ENCODE data around the gene MITF.

DNA sequence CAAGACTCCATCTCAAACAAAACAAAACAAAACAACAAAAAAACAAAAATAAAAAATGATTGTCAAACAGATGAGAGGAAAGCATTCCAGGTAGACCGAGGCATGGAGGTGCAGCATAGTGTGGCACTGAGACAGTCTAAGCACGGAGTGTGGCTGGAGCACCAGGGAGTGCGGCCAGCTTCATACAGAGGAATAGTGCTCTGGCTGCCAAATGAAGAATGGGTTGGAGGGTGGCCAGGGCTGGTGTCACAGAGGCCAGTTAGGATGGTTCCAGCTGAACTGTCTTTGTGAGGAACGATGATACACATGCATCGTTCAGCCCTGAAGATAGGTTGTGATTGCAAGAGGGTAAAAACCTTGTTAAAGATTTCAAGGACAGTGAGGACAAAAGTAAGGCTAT is 28.3 kb downstream of the MITF start:
- TF ChIP-seq, protein P1, sequence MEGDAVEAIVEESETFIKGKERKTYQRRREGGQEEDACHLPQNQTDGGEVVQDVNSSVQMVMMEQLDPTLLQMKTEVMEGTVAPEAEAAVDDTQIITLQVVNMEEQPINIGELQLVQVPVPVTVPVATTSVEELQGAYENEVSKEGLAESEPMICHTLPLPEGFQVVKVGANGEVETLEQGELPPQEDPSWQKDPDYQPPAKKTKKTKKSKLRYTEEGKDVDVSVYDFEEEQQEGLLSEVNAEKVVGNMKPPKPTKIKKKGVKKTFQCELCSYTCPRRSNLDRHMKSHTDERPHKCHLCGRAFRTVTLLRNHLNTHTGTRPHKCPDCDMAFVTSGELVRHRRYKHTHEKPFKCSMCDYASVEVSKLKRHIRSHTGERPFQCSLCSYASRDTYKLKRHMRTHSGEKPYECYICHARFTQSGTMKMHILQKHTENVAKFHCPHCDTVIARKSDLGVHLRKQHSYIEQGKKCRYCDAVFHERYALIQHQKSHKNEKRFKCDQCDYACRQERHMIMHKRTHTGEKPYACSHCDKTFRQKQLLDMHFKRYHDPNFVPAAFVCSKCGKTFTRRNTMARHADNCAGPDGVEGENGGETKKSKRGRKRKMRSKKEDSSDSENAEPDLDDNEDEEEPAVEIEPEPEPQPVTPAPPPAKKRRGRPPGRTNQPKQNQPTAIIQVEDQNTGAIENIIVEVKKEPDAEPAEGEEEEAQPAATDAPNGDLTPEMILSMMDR (IDR thresholded peaks at IDR 0.05) = no peak
- TF ChIP-seq POLR2A (IDR thresholded peaks at IDR 0.05) = no peak

Data from right lobe of liver (tissue), 4 donors.